KG1 (cell line): ENCODE results near the gene CXorf66.
"Not testable (repeated sequence)": the region's sequence is repeated elsewhere in the genome, so short reads cannot be mapped to it uniquely, and the experiment has no call there.

Source experiments
- DNase-seq: peaks from one replicate; lab custom pipeline; 2025; lab: John Stamatoyannopoulos, UW

CXorf66 gene

DNA sequence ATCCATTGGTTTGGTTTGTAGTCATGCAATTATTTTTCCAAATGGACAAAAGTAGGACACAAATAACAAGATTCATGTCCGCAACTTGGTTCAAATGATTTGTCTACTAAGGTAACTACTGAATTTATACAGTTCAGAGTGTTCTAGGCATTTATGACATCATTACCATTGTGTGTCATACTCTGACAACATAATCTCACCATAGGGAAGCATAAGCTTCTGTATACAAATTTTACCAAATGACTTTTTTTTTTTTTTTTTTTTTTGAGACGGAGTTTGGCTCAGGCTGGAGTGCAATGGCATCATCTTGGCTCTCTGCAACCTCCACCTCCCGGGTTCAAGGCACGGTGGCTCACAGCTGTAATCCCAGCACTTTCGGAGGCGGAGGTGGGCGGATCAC lies at the start of gene CXorf66:
TSS of gene CXorf66 (minus strand) at position 101 of the 400 bp plus-strand sequence. CDS start at position 76, 25 bp downstream.
- no peak for DNase-seq

DNA sequence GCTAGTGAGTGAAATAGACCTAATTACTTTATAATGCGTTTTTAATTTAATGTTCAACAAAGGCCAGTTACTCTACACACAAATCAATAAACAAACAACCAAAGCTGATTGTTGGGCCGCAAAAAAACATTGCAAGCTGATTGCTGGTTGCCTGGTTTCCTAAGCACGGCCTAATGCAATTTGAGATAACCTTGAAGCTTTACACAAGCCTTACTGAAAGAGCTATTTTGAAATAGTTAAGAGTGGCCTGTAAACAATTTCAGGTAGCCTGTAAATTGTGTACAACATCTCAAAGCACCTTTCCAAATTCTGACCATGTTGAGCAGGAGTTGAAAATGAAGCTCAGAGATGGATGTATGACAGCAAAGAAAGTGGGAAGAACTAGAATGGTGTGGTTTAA lies 17.5 kb upstream of the CXorf66 start:
- no peak for DNase-seq

- no peak for DNase-seq
Observed at GRCh38 chrX:139974471-139974870, 9.2 kb upstream of the CXorf66 start.

DNA sequence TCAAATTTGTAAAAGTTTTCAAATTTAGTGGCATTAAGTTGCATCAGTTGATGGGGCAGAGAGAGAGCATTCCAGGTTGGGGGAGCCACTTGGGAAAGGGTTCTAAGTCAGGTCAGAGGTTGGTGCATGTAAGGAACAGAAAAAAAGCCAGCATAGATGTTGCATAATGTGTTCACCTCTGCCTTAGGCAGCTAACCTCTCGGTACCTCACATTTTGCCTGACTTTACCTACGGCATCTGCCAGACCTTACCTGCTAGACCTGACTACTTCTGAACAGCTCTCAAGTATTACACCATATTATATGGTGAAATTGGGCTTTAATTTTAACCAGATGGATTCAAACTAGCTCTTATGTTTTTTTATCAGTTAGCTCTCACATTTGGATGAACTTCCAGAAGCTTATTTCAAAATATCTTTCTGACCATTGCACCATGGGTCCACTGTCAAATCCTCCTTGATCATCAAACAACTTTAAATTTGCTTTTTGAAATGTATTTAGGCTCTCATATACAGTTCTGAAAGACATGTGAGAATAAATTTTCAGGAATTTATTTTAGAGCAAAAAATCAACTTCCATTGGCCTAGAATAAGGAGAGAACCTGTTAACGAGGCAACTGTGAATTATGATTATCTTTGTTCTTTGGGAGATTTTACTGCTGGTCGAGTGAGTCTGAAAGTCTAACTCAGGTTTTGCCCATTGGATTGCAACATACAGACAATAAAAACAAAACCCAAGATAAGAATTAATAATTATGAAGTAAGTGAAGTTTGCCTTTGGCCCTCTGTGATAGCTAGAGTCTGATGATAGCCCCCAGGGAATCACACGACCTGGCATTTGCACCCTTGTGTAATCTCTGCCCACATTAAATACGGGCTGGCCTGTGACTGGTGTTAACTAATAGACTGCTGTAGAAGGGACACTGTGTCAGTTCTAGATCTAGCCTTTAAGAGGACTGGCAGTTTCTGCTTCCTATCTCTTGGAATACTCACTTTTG lies 7.6 kb upstream of the CXorf66 start:
- DNase-seq: no peak

DNA sequence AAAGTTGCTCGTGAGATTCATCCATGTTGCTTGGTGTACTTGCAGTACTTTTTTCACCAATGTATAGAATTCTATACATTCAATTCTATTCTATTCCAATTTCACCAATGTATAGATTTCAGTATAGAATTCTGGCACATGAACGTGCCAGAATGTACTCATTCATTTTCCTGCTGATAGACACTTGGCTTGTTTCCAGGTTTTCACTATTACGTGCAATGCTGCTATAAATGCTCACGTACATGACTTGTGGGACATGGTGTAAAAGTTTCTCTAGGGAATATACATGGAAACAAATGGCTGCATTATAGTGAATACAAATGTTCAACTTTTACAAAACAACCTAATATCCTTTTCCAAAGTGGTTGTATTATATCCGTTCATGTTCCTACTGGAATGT lies 6.8 kb upstream of the CXorf66 start:
- no peak for DNase-seq

- no peak for DNase-seq
Observed at GRCh38 chrX:139971394-139971749, 6.1 kb upstream of the CXorf66 start.

DNA sequence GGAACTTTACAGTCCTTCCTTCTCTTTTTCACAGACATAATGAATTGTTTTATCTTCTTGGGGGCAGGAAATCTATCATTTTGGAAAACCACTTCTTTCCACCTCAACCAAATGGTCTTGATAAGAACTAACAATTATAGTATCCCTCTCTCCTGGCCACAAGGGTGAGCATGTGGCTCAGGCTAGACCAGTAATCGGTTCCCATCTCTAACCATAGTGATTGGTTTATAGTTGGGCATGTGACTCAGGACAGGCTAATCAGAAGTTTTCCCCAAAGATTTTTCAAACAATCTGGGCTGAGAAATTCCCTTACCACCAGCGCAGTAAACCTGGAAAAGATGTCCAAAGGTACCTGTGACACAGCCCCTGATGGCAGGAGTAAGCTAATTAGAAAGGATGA lies 4.0 kb upstream of the CXorf66 start:
- DNase-seq: no peak

DNA sequence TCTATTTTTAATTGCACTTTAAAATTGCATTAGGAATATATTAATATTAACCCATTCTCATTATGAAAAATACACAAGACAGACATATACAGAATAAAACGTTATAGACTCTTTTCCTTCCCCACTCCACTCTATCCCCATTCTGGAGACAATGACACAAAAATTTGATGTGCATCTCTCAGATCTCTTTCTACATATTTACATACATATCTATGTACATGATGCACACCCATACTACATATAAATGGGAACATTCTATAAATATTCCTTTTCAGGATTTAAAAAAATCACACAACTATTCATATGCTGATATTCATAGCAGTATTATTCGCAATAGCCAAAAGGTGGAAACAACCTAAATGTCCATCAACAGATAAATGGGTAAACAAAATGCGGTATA lies 2.4 kb upstream of the CXorf66 start:
- DNase-seq: no peak

GRCh38 chrX:139967300-139967699 lies 2.0 kb upstream of the CXorf66 start:
- no peak for DNase-seq

GRCh38 chrX:139966159-139966558 lies 838 bp upstream of the CXorf66 start:
- DNase-seq: not testable (repeated sequence)

- not testable (repeated sequence) for DNase-seq
Observed at GRCh38 chrX:139961091-139961490, 4.2 kb downstream of the CXorf66 start.

- DNase-seq: no peak
Observed at GRCh38 chrX:139949703-139950102, 15.6 kb downstream of the CXorf66 start.

DNA sequence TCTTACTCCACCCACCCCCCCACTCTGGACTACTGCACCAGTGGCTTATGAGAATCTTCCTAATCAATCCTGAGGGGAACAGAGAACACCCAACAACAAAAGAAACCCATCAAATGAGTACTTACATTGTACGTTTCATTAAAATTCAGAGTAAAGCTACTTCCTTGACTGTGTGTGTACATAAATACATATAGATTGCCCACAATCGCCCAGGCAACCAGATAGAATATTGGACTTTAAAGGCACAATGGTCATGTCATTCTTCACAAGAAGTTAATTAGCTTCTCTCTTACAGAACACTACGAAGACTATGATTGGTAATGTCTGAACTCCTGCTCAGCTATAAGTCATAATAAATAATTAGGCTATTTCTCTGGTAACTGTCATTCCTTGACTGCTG lies 20.2 kb downstream of the CXorf66 start:
- DNase-seq: no peak

DNA sequence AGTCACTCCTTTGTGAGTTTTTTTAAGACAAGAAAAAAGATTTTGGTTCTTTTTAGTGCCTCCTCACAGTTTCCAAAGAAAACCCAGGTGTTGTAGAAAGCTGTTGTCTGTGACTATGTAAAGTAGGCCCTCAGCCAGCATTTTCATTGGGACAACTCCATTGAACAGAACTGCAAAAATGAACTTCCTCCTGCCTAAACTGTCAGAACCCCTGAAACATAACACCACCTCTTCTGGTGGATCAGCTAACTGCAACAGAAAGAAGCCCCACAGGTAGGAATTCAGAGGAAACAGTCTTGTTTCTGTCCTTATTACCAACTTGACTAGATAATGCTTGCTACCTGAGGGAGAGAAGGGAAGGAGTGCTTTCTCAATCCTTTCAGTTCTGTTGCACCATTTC lies 29.1 kb downstream of the CXorf66 start:
- DNase-seq: no peak

- DNase-seq: no peak
Observed at GRCh38 chrX:139933904-139934303, 31.4 kb downstream of the CXorf66 start.

DNA sequence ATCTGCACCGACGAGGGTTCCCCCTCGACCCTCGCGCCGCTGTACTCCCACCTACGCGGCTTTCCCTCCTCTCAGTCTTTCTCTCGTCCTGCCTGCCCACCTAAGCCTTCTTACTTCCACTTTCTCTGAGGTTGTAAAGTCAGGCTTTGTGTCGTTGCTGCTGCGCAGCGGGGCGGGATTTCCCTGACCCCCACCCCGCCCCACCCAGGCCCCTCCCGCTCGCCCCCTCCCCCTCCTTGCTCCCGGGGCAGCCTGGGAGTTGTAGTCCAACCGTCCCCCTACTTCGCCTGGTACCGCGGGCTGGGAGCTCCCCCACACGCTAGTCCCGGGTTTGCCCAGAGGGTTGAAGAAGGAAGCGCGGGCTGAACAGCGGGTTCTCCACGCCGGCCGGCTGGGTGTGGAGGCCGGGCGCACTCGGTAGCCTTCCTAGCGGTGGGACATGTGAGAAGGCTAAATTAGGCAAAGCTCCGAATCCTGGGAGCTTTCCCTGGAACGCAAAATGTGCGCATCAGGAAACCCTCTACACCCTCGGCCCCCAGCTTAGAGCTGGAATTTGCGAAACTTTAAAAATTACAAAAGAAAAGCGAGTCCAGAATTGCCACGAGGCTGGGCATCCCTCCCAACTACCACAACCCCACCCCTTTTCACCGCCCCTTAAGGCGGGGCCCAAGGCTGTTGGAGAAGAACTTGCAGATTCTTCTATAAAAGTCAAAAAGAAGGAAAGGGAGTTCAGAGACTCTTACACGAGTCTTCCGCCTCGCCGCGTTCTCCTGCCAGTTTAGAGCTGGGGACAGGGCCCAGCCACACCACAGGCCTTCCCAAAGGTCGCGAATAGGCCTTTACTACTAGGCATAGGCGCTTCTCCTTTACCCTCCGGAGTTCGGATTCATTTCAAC lies 32.2 kb downstream of the CXorf66 start, which contains the start of gene ATP11C:
TSS of gene ATP11C (minus strand) at position 153 of the 896 bp plus-strand sequence. CDS start 1,011 bp downstream, outside the sequence.
- peak; percentile 48 for DNase-seq

DNA sequence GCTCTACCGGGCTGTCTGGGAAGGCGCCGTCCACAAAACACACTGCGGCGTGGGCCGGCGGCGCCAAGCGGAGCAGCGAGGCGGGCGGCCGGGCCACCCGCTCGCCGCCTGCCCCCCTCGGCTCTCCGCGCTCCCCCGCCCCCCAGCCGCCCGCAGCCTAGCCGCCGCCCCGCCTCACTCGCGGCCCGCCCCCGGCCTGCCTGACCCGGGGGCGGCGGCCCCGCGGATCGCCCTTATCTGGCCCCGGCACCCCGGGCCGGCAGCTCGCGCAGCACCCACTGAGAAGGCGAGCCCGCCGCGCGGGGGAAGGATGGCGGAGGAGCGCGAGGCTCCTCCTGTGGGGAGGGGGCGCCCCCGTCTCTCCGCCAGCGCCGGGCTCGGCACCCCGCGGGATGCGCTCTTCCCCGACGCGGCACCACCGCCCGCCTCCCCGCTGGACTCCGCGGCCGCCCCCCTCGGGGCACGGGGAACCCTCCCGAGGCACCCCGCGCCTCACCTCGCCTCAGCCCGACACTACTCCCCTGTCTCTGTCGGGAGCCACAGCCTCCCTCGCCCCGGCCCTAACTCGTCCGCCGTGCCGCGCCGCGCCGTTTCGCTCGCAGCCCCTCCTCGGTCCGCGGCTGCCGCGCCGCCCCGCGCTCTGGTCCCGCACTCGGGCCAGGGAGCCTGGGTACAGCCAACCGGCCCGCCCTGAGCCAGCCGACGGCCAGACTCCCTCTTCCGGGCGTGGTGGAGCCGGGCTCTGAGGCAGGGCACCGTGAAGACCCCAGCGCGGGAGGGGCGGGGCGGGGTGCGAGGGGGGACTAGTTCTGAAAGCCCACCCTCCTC lies 33.0 kb downstream of the CXorf66 start:
- no peak for DNase-seq

- DNase-seq: no peak
Observed at GRCh38 chrX:139931646-139932072, 33.7 kb downstream of the CXorf66 start.

- DNase-seq: peak; percentile 12
Observed at GRCh38 chrX:139930916-139931645, 34.2 kb downstream of the CXorf66 start.

DNA sequence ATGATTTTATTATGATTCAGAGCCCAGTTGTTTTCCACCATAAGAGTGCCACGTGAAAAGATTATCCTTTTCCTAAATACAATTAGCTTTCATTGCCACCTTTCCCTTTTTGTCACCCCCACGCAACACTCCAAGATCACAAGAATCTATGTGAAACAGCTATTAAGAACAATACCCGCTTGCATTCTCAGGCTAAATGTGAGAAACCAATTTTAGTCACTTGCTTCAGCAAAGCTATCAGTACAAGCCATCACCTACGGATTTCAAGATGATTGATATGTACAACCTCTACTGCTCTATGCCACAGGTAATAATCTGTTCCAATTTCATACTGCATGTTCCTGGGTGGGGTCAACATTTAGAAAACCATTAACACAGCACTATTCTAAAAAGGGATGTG lies 34.9 kb downstream of the CXorf66 start:
- DNase-seq: no peak

- no peak for DNase-seq
Observed at GRCh38 chrX:139929876-139930275, 35.4 kb downstream of the CXorf66 start.
